HL-60 (cell line): ENCODE measurements around the gene VARS1.

ENCODE experiments used
- DNase-seq, 2 experiments: peaks; one replicate each; pipeline ENCODE4 v3.0.0-alpha.2; 2010 to 2020; ENCODE audit warnings: low read depth in 1 of 2, low spot score in 1 of 2
- H3K27ac ChIP-seq: fragments of 250-450 bp; sonication (Bioruptor Pico); replicated peaks from 2 replicates; pipeline ENCODE4 v1.5.1; 2020; ENCODE audit warnings: mild to moderate bottlenecking, moderate library complexity
- H3K27me3 ChIP-seq: fragments of 250-450 bp; sonication (Bioruptor Pico); 2 replicates; pipeline ENCODE4 v1.5.1; 2021; ENCODE audit warnings: mild to moderate bottlenecking, moderate library complexity; ENCODE audit not compliant: insufficient read depth, poor library complexity, severe bottlenecking
- H3K4me3 ChIP-seq: replicated peaks from 2 replicates; pipeline ENCODE4 v1.5.1; 2011; ENCODE audit warnings: mild to moderate bottlenecking, control low read depth, low read length; ENCODE audit not compliant: insufficient read depth
- CTCF ChIP-seq: IDR thresholded peaks from one replicate; pipeline ENCODE4 v1.5.1; 2011; ENCODE audit warnings: low read length, control low read depth, inconsistent platforms; ENCODE audit not compliant: insufficient read depth
- GABPA ChIP-seq: IDR thresholded peaks from 2 replicates; pipeline ENCODE4 v1.6.1; 2012; ENCODE audit warnings: low read depth
- POLR2AphosphoS5 ChIP-seq: IDR thresholded peaks from 2 replicates; pipeline ENCODE4 v1.6.1; 2012; ENCODE audit warnings: low read depth
- REST ChIP-seq: IDR thresholded peaks from 2 replicates; pipeline ENCODE4 v1.6.1; 2012; ENCODE audit warnings: low read depth; ENCODE audit not compliant: insufficient replicate concordance
- SPI1 ChIP-seq: IDR thresholded peaks from 2 replicates; pipeline ENCODE4 v1.6.1; 2012; ENCODE audit warnings: low read depth, mild to moderate bottlenecking, borderline replicate concordance

VARS1 gene

GRCh38 chr6:31777667-31778050 lies 17.9 kb downstream of the VARS1 start:
- Histone ChIP-seq H3K27ac (no peak overlapping the region; the same call in 1 of the 2 replicates), H3K4me3 (no peak overlapping the region), H3K27me3 (no peaks in the 10 kb centered on the region)
- DNase-seq, result no peak
- no peak for TF ChIP-seq POLR2AphosphoS5
- TF ChIP-seq CTCF, result no peak
- TF ChIP-seq GABPA, result no peak
- TF ChIP-seq SPI1, result no peak
- no peak for TF ChIP-seq REST

GRCh38 chr6:31776989-31777666 lies 18.4 kb downstream of the VARS1 start, which contains the start of gene VWA7:
Gene VWA7 (minus strand): TSS chr6:31777328. CDS start chr6:31776779, 549 bp downstream.
- Histone ChIP-seq H3K27me3 (no peaks in the 10 kb centered on the region), H3K27ac (peak within 1 kb of the TSS; percentile 39), H3K4me3 (0 out of 2 replicates have a peak within 1 kb of the TSS, but pooled peaks have one; percentile 9)
- TF ChIP-seq SPI1 (no peak), REST (no peak), CTCF (no peak), POLR2AphosphoS5 (peak; percentile 82), GABPA (no peak)
- DNase-seq, result peak; percentile 78 to 90

- TF ChIP-seq SPI1 (no peak), POLR2AphosphoS5 (no peak), CTCF (no peak), GABPA (no peak), REST (no peak)
- peak in 1 of 2 experiments; percentile 19 for DNase-seq
- H3K27ac ChIP-seq, result peak overlapping the region; percentile 39
- 0 out of 2 replicates have a peak overlapping the region, but pooled peaks have one; percentile 9 for H3K4me3 ChIP-seq
- no peaks in the 10 kb centered on the region for H3K27me3 ChIP-seq
Observed at GRCh38 chr6:31776485-31776988, 19.0 kb downstream of the VARS1 start.
